ENCODE measurements around the gene PTS.

Gene PTS

GRCh38 chr11:112222303-112222702, 3.9 kb upstream of the PTS start:
- no peak for DNase-seq (ENCODE audit: low read depth)

- no peak for DNase-seq (ENCODE audit: low read depth)
These were observed 3.1 kb upstream of the PTS start for GRCh38 chr11:112223121-112223520.

- no peak for DNase-seq (ENCODE audit: low read depth)
These were observed 2.3 kb upstream of the PTS start for GRCh38 chr11:112223754-112224532.

- DNase-seq (ENCODE audit: low read depth), result no peak
These were observed 521 bp upstream of the PTS start for GRCh38 chr11:112225753-112226061.

GRCh38 chr11:112226831-112227401, 688 bp downstream of the PTS start:
- DNase-seq (ENCODE audit: low read depth), result no peak

- DNase-seq (ENCODE audit: low read depth), result no peak
These were observed 1.2 kb downstream of the PTS start for GRCh38 chr11:112227471-112227870.

GRCh38 chr11:112228706-112229105, 2.5 kb downstream of the PTS start:
- DNase-seq (ENCODE audit: low read depth), result no peak

GRCh38 chr11:112229159-112229558, 2.9 kb downstream of the PTS start:
- no peak for DNase-seq (ENCODE audit: low read depth)

GRCh38 chr11:112229746-112230433, 3.7 kb downstream of the PTS start:
- DNase-seq (ENCODE audit: low read depth), result no peak

- DNase-seq (ENCODE audit: low read depth), result no peak
These were observed 5.7 kb downstream of the PTS start for GRCh38 chr11:112231952-112232351.

GRCh38 chr11:112235750-112236390, 9.6 kb downstream of the PTS start:
- DNase-seq (ENCODE audit: low read depth), result no peak

- DNase-seq (ENCODE audit: low read depth), result no peak
These were observed 11.2 kb downstream of the PTS start for GRCh38 chr11:112237451-112237850.

- DNase-seq (ENCODE audit: low read depth), result no peak
These were observed 11.8 kb downstream of the PTS start for GRCh38 chr11:112238041-112238440.

GRCh38 chr11:112241486-112241885, 15.3 kb downstream of the PTS start:
- DNase-seq (ENCODE audit: low read depth), result no peak

- no peak for DNase-seq (ENCODE audit: low read depth)
These were observed 21.0 kb downstream of the PTS start for GRCh38 chr11:112247201-112247600.

GRCh38 chr11:112248201-112248600, 22.0 kb downstream of the PTS start:
- DNase-seq (ENCODE audit: low read depth), result no peak

- no peak for DNase-seq (ENCODE audit: low read depth)
These were observed 23.8 kb downstream of the PTS start for GRCh38 chr11:112249871-112250610.

- DNase-seq (ENCODE audit: low read depth), result no peak
These were observed 27.5 kb downstream of the PTS start for GRCh38 chr11:112253605-112254242.

GRCh38 chr11:112255067-112255720, 29.0 kb downstream of the PTS start:
- DNase-seq (ENCODE audit: low read depth), result no peak

GRCh38 chr11:112260490-112260889, 34.3 kb downstream of the PTS start, which contains the start of gene PLET1:
PLET1 (minus strand) TSS chr11:112260860; CDS start chr11:112260589, 271 bp downstream.
- no peak for DNase-seq (ENCODE audit: low read depth)

All from stimulated activated CD8-positive, alpha-beta memory T cell treated with anti-CD3 and anti-CD28 coated beads, Interleukin-15, amount 100 ng/mL, for 1 hour (primary cell).